Lower leg skin (tissue), 4 donors: ENCODE results near the gene RDH5. TPM values are rescaled to one million over a fixed set of nuclear protein-coding genes. Genes with fewer than 3 reads are reported as not detected.

Experiments used
- DNase-seq, 2 donors: peaks; one replicate each; pipeline ENCODE4 v3.0.0-alpha.2; 2019; ENCODE audit warnings: low spot score in 2 of 2
- H3K4me3 ChIP-seq: fragments of 200-600 bp; sonication (generic); 2 replicates; pipeline ENCODE4 v1.5.1; 2017; ENCODE audit warnings: mild to moderate bottlenecking, low read depth; ENCODE audit not compliant: poor library complexity, severe bottlenecking
- CTCF ChIP-seq, 3 donors: fragments of 450-650 bp; IDR thresholded peaks; one replicate each; pipeline ENCODE4 v1.5.1; 2016; ENCODE audit warnings: antibody characterized with exemption in 3 of 3, mild to moderate bottlenecking in 3 of 3, moderate library complexity in 2 of 3
- POLR2A ChIP-seq, 2 donors: fragments of 450-650 bp; IDR thresholded peaks; one replicate each; pipeline ENCODE4 v1.6.1; 2016 to 2017; ENCODE audit warnings: antibody characterized with exemption in 2 of 2, mild to moderate bottlenecking in 1 of 2, moderate library complexity in 1 of 2
- WGBS, 2 donors: methylation state at CpG; one replicate each; pipeline ENCODE4 v1.1.5; 2018; 5-methylcytosine and 5-hydroxymethylcytosine counted together
- intact Hi-C: fragments of 100-400 bp; cut with DNase I; formaldehyde crosslinking; loops from one replicate; pipeline ENCODE4 v1.15.0; 2023; ENCODE audit warnings: low total_unique reads
- total RNA-seq, 4 donors: library from RNA; depleted of rRNA; stranded (reverse); fragments of >200 nt; gene quantifications; one replicate each; pipeline ENCODE4 v1.1.0, GENCODE V29; 2016

Gene RDH5
- total RNA-seq, 4 donors from 2014 or later: 2.5 to 8.9 (median 4.3) TPM

GRCh38 chr12:55732288-55732687, 12.1 kb downstream of the RDH5 start:
- intact Hi-C loops: no loop called here

GRCh38 chr12:55733021-55733555, 12.9 kb downstream of the RDH5 start:
- 91 to 94% methylated on average over 14 of the region's 14 CpGs for WGBS, 2 donors
- TF ChIP-seq CTCF (IDR thresholded peaks at IDR 0.05) (no peak), POLR2A (IDR thresholded peaks at IDR 0.05) (no peak)
- DNase-seq: peak in 1 of 2 donors; percentile 76
- intact Hi-C loops: no loop called here
- H3K4me3 ChIP-seq: no peak overlapping the region

More at GRCh38 chr12:55732288-55732687, 12.1 kb downstream of the RDH5 start:
- no peak overlapping the region for H3K4me3 ChIP-seq
- DNase-seq: peak in 1 of 2 donors; percentile 79
- WGBS, 2 donors: 84 to 92% methylated on average over 4 of the region's 4 CpGs
- no peak for TF ChIP-seq POLR2A (IDR thresholded peaks at IDR 0.05)
- TF ChIP-seq CTCF (IDR thresholded peaks at IDR 0.05): no peak

GRCh38 chr12:55733858-55734257, 13.7 kb downstream of the RDH5 start:
- no peak for DNase-seq
- no peak overlapping the region for H3K4me3 ChIP-seq
- intact Hi-C loops: no loop called here
- no peak for TF ChIP-seq CTCF (IDR thresholded peaks at IDR 0.05)
- no peak for TF ChIP-seq POLR2A (IDR thresholded peaks at IDR 0.05)
- WGBS, 2 donors: 87 to 92% methylated on average over 2 of the region's 2 CpGs

GRCh38 chr12:55734595-55734994, 14.4 kb downstream of the RDH5 start:
- DNase-seq: no peak
- intact Hi-C loops: no loop called here
- no peak overlapping the region for H3K4me3 ChIP-seq
- no peak for TF ChIP-seq CTCF (IDR thresholded peaks at IDR 0.05)
- TF ChIP-seq POLR2A (IDR thresholded peaks at IDR 0.05): no peak
- 80 to 100% methylated on average over 3 of the region's 3 CpGs for WGBS, 2 donors

GRCh38 chr12:55736076-55736475, 15.9 kb downstream of the RDH5 start:
- TF ChIP-seq POLR2A (IDR thresholded peaks at IDR 0.05) (no peak), CTCF (IDR thresholded peaks at IDR 0.05) (no peak)
- peak in 1 of 2 donors; percentile 76 for DNase-seq
- no peak overlapping the region for H3K4me3 ChIP-seq
- intact Hi-C loops: loop anchor here (5.0 kb wide), 1 partner anchor 206 kb away; no protein-coding TSS in a partner anchor
- 55 to 64% methylated on average over 3 of the region's 3 CpGs for WGBS, 2 donors
